ENCODE data around the gene HCRTR2.
"Not testable (repeated sequence)": the region's sequence is repeated elsewhere in the genome, so short reads cannot be mapped to it uniquely, and the experiment has no call there.

The HCRTR2 gene

DNA sequence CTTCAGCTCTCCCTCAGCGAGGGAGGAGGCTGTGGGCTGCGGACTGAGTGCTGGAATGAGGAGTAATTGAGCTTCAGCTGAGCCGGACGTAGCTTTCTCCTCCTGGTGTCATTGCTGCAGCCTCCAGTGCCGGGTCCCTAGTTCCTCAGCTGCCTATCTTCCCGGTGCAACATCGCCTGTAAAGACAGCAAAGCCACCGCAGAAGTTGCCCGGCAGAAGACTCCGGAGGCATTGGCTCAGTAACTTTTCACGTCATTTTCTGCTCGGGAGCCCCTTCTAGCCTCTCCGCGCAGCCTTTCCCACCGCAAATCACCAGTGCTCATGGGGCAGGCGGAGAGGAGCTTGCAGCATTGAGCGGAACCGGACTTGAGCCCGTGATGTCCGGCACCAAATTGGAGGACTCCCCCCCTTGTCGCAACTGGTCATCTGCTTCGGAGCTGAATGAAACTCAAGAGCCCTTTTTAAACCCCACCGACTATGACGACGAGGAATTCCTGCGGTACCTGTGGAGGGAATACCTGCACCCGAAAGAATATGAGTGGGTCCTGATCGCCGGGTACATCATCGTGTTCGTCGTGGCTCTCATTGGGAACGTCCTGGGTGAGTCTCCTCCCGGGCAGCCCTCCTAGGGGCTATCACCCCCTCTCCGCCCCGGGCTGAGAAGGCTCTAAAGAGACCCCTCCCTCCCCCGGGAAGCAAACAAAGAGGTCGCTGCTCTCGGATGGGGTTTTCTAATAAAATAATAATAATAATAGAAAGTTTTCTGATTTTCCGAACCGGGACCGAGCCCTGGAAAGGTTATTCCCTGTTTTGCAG is at the start of gene HCRTR2:
TSS of gene HCRTR2 (plus strand) at position 305 of the 816 bp plus-strand sequence. CDS start at position 378, 73 bp downstream.
- DNase-seq, result no peak

DNA sequence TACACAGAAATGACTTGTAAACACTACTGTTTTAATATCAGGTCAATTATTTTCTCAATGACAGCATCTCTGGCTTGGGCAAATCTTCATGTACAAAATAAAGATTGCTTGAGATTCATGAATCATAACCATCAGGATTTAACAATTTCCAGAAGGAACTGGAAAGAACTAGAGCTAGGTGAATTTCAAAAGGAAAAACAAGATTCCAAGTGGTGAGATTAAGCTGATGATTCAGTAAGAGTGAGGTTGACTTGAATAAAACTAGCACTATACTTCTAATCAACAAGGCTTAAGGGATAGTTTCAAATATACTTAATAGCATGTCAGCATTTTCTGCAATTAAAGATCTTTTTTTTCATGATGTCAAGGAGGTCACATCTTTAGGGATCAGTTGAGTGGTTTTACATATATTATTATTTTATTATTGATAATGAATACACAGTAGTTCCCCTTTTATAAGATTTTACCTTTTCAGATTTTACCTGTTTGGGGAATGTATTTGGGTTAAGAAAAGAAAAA is 43.5 kb upstream of the HCRTR2 start:
- DNase-seq, result no peak

DNA sequence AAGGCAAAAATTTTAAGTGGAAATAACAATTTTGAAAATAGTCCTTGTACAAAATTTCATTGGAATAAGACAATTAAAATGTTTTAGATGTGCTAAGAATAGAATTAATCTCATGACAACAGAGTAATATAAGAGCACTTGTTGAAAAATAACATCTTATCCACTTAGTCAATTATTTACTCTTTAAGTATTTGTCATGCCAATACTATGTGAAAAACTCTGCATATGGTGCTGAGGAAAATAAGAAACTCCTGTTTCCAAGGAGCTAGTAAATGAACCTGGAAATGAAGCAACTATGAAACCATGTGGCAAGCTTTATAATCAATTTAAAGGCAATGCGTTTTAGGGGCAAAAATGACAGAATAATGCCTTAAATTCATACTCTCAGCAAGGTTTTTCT is 42.7 kb upstream of the HCRTR2 start:
- DNase-seq, result no peak

DNA sequence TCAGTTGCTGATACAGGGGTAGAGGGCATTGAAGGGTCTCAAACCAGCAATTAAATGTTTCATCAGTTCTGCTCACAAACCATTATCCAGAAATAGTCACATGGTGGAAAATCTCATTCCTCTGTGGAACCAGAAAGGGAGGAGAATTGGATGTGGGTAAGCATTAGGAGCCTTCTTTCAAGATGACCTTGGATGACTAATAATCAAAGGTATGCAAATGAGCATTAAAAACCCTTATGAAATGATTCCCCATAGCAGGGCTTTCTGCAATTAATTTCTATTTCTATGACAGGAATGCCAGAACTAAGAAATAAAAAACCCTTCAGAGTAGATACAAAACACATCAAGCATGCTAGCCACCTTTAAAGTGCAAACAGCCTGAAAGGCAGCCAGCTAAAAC is 37.4 kb upstream of the HCRTR2 start:
- no peak for DNase-seq

DNA sequence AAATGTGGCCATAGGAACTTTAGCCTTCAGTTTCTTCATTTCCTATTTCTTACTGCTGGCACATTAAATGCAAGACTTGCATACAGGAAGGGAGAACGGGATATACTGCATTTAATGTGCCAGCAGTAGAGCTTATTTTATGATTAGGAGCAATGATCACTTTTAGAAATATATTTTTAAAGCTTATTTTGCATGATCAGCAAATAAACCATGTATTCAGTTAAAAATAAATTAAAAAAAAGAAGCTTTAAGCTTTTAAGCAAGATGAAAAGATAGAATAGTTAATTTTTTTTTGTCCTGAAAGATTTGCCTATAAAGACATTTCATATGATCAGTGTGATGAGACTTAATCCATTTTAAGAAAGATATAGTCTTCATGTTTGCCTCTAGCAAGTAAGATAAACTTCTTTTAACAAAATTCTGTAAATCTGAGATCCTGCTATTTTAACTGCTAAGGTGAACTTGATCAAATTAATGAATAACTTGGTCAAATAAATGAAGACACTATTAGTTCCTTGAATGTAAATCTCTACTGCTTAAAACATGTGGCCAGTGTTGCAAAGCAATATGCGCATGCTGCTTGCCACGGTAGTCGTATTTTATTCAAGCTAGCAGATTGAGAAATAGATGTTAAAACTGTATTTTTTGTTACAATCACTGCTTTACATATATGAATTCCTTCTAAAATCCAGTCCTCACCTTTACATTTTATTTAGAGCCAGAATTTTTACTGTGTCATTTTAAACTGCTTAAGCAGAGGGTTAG is 36.2 kb upstream of the HCRTR2 start:
- DNase-seq, result no peak

DNA sequence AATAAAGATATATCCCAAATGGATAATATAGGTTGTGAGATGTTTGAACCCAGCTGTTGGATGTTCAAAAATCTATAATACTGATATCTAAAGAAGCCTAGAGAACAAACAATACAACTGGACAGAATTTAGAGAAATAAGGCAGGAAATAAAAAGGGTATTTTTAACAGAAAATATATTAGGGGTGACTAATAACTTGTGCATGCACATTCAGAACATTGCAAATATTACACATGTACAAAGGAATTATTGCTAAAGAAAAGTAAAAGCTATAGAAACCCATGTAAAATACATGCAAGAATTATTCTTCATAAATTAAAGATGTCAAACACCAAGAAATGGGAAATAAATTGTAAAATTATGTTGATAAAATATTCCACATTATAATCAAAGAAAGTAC is 32.7 kb upstream of the HCRTR2 start:
- DNase-seq, result no peak

DNA sequence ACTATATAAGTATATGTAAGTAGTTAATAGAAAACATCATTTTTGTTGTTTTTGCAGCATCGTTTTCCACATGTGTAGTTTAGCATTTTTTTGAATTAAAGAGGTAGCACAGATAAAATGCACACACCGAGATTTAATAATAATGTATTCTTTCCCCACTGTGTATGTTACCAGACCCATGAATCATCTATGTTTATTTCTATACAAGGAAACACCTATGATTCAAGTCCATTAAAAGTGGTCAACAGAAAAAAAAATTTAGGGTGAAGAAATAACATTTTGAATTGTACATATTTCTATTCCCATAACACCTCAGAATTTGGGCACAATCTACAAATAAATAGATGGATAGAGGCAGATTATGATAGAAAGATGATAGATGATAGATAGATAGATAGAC is 31.7 kb upstream of the HCRTR2 start:
- no peak for DNase-seq

DNA sequence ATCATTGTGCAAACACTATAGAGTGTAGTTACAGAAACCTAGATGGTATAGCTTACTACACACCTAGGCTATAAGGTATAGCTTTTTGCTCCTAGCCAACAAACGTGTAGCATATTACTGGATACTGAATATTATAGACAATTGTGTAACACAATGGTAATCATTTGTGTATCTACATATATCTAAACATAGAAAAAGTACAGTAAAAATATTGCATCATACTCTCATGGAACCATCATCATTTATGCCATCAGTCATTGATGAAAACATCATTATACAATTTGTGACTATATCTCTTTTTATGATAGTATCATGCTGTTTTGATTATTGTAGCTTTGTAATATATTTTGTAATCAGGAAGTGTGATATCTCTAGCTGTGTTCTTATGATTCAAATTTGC is 21.0 kb upstream of the HCRTR2 start:
- DNase-seq, result no peak

DNA sequence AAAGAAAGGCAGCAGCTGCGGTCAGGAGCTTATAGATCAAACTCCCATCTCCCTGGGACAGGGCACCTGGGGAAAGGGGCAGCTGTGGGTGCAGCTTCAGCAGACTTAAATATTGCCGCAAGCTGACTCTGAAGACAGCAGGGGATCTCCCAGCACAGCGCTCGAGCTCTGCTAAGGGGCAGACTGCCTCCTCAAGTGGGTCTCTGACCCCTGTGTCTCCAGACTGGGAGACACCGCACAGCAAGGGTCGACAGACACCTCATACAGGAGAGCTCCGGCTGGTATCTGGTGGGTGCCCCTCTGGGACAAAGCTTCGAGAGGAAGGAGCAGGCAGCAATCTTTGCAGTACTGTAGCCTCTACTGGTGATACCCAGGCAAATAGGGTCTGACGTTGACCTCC is 15.5 kb upstream of the HCRTR2 start:
- not testable (repeated sequence) for DNase-seq

DNA sequence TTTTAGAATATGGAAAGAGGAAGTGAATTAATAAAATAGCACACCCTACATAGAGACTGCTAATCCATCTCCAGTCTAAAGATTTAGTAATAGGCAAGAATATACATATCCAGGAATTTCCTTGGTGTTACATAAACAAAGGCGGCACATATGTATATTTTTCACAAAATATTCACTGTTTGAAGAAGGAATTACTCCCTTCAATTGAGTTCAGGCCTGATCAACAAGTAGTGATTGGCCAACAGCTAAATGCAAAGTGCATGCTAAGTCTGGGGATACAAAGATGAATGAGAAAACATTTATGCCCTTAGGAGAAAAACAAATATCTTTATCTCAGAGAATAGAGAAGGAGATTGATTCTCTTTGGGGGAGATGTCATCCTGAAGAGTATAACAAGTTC is 6.5 kb upstream of the HCRTR2 start:
- no peak for DNase-seq

DNA sequence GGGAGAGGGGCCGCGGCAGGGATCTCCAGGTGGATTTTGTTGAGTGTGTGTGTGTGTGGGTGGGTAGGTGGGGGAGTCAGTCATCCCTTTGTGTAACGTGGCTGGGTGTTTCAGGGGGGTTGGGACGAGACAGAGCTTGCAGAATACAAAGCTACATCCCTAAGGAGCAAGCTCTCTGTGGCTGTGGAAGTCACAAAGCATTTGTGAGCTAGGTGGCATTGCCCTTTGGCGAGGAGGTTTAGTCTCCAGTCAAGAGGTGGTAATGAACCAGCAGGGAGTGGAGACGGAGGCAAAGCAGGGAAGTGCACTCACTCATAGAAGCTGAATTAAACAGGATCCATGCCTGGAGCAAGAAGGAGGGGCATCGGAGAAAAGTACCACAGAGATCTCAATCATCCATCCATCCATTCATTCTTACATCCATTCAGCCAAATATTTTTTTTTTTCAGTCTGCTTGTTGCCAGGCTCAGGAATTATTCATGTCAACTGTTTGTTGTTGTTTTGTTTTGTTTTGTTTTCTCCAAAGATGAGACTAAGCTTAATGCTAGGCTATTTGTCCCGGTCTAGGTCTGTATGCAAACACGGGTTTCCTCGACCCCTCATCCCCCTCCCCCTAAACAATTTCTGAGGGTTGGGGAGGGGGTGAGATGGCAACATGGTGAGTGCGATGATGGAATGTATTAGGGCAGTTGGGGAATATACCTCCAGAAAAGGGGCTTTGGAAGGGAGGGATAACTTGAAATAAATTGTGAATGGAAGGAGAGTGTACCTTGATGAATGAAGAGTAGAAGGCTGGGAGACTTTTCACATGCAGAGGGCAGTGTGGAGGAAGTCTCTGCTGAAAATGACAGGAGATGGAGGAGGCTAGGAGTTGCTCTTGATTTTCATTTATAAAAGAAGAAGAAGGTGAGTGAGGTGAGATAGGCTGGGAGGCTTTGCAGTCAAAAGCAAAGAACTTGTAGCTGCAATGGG is 1.0 kb downstream of the HCRTR2 start:
- DNase-seq, result no peak

DNA sequence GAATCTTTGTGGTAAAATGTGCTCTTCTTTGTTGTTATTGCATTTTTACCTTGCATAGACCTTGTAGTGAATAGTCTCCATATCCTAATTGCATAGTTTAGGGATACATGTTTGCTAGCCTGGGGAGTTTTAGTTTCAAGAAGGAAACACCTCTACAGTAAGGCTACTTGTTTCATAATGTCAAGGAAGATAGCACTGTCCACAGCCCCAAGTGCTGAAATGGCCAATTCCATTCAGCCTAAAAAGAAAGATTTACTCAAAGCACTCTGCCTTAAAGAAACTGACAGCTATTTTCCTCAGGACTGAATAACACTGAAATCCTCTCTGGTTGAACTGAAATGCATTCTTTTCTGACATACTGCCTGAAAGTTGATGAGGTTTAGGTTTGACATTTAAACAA is 2.6 kb downstream of the HCRTR2 start:
- no peak for DNase-seq

DNA sequence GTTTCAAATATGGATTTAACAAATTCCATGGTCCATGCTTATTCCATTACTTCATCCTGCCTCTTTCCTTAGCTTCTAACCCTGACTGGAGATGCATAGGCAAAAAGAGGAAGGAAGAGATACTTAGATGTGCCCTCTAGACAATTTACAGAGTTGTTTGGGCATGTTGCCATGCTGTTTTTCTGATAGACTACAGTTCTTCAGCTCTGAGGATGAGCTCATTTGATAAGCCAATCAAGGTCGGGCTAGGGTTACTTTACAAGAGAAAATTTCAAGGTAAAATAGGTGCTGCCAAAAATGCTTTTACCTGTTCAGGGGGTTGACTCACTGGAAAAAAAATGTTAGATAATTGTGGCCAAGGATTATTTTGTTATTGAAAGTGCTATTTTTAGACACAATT is 5.9 kb downstream of the HCRTR2 start:
- DNase-seq, result no peak

DNA sequence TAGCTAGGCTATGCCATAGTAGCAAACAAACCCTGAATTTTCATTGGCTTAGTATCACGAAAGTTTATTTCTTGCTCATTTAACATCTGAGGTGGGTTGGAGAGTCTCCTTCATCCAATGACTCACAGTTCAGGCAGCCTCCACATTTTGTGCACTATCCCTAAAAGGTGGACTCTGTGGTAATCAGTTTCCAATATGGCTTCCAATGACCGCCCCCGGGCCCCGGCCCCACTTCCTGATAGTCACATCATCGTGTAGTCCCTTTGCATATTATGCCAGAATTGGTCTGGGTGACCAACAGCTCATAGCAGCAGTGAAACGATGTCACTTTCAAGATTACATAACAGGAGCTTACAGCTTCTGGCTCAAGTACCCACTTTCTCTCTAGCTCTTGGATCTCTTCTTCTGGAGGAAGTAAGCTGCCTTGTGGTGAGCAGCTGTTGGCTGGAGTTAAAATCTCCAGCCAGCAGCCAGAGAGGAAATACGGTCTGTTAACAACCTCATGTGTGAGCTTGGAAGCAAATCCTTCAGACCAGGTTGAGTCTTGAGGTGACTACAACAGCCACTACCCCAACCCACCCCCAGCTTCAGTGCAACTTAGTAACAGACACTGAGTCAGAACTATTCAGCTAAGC is 7.8 kb downstream of the HCRTR2 start:
- DNase-seq, result no peak

DNA sequence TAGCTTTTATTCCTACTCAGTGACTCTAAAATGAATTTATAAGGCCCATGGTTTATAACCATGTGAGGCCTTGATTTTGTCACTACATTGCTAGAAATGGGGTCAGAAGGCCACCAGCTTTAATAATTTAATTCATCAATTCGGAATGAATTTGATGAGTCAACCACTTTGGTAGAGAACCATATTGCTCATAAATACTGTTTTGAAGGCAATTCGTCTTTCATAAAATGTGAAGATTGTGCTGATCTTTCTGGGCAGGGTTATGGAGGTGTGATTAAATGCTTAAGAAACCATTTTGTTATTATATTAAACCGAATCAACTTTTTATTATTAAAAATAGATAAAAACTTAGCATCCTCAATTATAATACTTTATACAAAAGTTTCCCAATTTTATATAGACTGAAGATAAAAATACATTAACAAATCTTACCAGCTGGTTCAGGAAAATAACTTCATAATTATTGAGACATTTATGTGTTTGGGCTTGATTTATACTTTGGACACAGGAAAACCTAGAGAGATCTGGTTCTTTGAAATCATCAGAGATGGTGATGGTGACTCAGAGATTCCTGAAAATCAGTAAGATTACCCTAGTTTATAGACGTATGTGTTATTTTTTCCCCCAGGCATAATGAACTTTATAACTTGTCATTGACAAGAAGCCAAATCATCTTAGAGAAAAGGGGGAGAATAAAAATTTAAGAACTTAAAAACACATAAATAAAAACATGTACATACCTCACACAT is 10.6 kb downstream of the HCRTR2 start:
- DNase-seq, result no peak

DNA sequence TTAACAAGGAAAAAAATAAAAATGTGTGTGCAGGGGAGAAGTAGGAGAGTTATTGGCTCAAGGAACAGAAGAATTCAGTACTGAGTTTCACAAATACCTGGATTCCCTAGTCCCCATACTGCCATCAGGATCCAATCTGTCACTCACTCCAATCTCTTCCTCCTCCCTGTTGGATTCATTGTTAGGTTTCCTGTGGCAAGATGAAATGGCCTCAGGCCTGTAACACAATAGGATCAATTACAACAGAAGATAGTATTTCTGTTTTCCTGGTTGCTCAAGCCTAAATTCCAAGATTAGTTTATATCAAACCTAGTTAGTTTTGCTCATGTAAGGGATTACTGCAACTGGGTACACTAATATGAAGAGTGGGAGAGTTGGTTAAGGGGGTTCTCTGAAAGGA is 24.4 kb downstream of the HCRTR2 start:
- DNase-seq, result no peak

DNA sequence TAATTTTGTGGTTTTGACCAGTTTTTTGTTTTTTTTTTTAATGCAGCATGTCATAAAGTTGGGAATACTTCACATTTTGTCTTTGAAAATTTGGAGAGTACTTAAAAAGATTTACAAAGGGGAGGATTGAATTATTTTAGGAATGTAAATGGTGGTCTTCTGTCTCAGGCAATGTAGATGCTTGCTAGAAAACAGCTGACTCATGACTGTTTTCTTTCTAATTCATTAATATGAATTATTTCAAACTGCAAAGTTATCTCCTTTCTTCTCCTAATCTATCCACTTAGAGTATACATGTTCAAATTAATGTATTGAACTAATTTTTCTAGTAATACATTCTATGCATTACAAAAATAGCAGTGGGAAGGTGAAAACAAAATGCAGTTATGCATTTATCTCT is 24.9 kb downstream of the HCRTR2 start:
- no peak for DNase-seq

DNA sequence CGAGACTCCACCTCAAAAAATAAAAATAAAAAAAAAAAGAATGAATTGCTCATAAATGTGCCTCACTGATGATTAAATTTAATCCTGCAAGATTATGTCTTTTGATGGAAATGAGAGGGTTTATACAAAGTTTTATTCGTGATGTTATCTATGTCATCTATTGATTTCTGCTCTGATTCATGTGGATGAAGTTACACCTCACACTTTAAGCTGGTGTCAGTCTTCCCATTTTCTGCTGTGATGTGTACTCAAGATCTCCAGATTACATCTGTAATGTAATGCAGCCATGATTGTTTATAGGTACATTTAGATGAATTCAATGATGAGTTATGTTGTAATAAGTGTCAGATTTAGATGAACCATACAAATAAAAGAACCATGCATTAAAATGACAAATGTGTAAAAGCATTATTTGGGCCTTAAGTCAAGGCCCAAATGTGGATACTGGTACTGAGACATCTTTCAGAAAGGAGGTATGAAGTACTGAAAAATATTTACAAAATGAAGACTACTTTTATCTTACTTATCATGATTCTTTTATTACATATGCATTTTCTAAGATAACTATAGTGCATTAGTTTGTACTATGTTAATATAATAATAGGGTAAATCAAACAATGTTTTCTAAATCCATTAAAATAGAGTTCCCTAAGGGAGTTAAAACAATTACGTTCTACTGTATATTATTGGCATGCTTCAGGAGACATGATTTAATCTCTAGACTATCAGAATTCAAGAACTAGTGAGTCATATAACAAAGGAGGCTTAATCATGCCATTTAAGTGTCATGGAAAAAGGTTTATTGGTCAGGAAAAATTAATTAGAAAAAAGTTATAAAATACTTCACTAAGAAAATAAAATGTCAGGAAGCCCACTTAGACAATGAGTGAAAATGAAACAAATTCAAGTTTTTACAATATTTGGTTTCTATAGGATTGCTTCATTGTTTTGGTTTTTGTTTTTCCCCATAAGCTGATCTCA is 34.5 kb downstream of the HCRTR2 start:
- DNase-seq, result no peak

DNA sequence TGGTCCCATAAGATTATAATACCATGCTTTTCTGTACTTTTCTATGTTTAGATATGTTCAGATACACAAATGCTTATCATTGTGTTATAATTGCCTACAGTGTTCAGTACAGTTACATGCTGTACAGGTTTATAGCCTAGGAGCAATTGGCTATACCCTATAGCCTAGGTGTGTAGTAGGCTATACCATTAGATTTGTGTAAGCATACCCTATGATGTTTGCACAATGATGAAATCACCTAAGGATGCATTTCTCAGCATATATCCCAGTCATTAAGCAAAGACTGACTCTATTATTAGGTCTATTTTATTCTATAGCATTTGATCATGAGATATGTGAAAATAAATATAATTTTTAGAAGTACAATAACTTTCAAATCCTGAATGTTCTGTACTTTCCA is 36.6 kb downstream of the HCRTR2 start:
- no peak for DNase-seq

DNA sequence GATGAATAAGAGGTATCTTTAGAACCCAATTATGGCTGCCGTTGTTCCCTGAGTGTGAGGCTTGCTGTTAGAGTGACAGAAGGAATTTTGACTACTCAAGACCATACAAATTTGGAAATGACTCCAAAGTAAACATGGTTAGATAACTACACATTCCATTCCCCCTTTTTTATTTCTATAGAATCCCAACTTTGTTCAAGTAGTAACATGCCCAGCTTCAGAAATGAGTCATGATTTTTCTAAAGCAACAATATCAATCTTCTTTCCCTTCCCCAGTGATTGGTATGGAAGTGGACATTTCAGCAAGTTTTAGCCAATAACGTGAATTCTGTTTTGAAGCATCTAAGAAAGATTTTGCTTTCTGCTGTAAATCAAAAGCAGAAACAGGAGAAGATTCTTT is 37.8 kb downstream of the HCRTR2 start:
- no peak for DNase-seq

Data from NCI-H2081 treated with DMSO at 0.1 percent for 48 hours (cell line).